Inflammatory macrophage treated with lipopolysaccharide for 4 hours (primary cell): Measurements from ENCODE around the gene PDIA6.

Experiments
- DNase-seq: peaks from one replicate; pipeline ENCODE4 v3.0.0-alpha.2; 2020

Gene PDIA6

GRCh38 chr2:10779776-10780490 lies 32.7 kb downstream of the PDIA6 start:
- no peak for DNase-seq

- DNase-seq, result no peak
Observed at GRCh38 chr2:10778724-10779115, 33.9 kb downstream of the PDIA6 start.

GRCh38 chr2:10777842-10778723 lies 34.5 kb downstream of the PDIA6 start:
- DNase-seq, result no peak

GRCh38 chr2:10777111-10777841 lies 35.3 kb downstream of the PDIA6 start:
- no peak for DNase-seq

GRCh38 chr2:10776231-10776977 lies 36.2 kb downstream of the PDIA6 start:
- no peak for DNase-seq

GRCh38 chr2:10775831-10776230 lies 36.8 kb downstream of the PDIA6 start:
- DNase-seq, result no peak

- no peak for DNase-seq
Observed at GRCh38 chr2:10775021-10775780, 37.4 kb downstream of the PDIA6 start.

- no peak for DNase-seq
Observed at GRCh38 chr2:10774394-10774793, 38.2 kb downstream of the PDIA6 start.

GRCh38 chr2:10773821-10774341 lies 38.7 kb downstream of the PDIA6 start:
- DNase-seq, result no peak

- DNase-seq, result no peak
Observed at GRCh38 chr2:10772868-10773215, 39.7 kb downstream of the PDIA6 start.

GRCh38 chr2:10772201-10772867 lies 40.3 kb downstream of the PDIA6 start:
- no peak for DNase-seq

GRCh38 chr2:10771786-10772185 lies 40.8 kb downstream of the PDIA6 start:
- DNase-seq, result no peak

- no peak for DNase-seq
Observed at GRCh38 chr2:10770956-10771750, 41.4 kb downstream of the PDIA6 start.

- DNase-seq, result no peak
Observed at GRCh38 chr2:10768063-10768507, 44.5 kb downstream of the PDIA6 start.

- no peak for DNase-seq
Observed at GRCh38 chr2:10765914-10766313, 46.7 kb downstream of the PDIA6 start.

- DNase-seq, result no peak
Observed at GRCh38 chr2:10765461-10765860, 47.1 kb downstream of the PDIA6 start.

GRCh38 chr2:10764896-10765295 lies 47.7 kb downstream of the PDIA6 start:
- no peak for DNase-seq

GRCh38 chr2:10764096-10764785 lies 48.3 kb downstream of the PDIA6 start:
- no peak for DNase-seq

GRCh38 chr2:10763461-10763800 lies 49.2 kb downstream of the PDIA6 start:
- no peak for DNase-seq
